ENCODE measurements around the gene PCSK9.

DNA sequence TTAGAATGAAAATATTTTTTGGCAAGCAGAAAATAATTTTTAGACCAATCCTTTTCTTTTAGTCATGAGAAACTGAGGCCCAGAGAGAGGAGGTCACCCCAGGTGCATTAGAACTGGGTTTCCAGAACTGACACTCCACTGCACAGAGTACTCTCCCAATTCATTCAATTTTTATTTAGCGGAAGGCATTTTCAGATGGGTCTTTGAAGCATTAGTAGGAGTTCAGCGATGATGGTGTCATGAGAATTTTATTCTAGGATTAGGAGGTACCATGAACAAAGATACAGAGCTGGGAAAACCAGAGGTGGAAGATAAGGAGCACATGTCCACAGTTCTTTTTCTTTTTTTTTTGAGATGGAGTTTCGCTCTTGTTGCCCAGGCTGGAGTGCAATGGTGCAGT, 2.3 kb downstream of the PCSK9 start:
- TF ChIP-seq, protein P1, sequence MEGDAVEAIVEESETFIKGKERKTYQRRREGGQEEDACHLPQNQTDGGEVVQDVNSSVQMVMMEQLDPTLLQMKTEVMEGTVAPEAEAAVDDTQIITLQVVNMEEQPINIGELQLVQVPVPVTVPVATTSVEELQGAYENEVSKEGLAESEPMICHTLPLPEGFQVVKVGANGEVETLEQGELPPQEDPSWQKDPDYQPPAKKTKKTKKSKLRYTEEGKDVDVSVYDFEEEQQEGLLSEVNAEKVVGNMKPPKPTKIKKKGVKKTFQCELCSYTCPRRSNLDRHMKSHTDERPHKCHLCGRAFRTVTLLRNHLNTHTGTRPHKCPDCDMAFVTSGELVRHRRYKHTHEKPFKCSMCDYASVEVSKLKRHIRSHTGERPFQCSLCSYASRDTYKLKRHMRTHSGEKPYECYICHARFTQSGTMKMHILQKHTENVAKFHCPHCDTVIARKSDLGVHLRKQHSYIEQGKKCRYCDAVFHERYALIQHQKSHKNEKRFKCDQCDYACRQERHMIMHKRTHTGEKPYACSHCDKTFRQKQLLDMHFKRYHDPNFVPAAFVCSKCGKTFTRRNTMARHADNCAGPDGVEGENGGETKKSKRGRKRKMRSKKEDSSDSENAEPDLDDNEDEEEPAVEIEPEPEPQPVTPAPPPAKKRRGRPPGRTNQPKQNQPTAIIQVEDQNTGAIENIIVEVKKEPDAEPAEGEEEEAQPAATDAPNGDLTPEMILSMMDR (IDR thresholded peaks at IDR 0.05): no peak
- TF ChIP-seq POLR2A (IDR thresholded peaks at IDR 0.05) (no peak), EP300 (IDR thresholded peaks at IDR 0.05) (no peak)
